Effector CD4-positive, alpha-beta T cell (primary cell): ENCODE results near the gene PITPNC1.
"Not testable (repeated sequence)": the region's sequence is repeated elsewhere in the genome, so short reads cannot be mapped to it uniquely, and the experiment has no call there.

Experiments
- DNase-seq: peaks from one replicate; pipeline ENCODE4 v3.0.0-alpha.2; 2020

The PITPNC1 gene

DNA sequence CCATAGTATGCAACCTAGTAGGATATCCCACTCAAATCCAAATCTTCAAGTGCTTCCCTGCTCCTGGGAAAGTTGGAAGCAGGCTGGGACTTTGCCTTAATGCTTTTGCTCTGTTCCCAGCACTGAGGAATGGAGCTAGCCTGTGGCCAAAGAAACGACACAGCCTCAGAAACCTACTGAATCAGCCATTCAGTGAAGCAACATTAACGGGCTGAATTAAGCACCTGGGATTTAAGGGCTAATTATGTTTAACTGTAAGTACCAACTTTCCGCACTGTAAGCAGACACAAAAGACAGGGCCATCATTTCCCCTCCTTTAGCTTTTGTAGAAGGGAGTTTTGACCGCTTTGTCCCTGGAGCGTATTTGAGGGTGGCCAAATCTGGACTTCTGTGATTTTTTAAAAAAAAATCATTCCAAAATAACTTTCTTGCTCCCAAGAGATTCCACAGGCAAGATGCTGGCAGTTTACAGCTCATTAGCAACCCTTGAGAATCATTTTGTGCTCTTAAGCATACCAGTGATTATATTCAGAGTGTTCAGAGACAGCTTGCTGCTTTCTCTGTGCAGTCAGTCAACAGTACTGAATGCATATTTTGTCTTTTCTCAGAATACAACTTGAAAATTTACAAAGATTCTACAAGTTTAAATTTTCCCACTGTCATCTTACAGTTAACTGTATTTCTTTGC is 323.1 kb downstream of the PITPNC1 start:
- DNase-seq: no peak

- no peak for DNase-seq
These were observed 323.6 kb downstream of the PITPNC1 start for GRCh38 chr17:67700725-67701119.

- DNase-seq: not testable (repeated sequence)
These were observed 325.8 kb downstream of the PITPNC1 start for GRCh38 chr17:67702861-67703260.

DNA sequence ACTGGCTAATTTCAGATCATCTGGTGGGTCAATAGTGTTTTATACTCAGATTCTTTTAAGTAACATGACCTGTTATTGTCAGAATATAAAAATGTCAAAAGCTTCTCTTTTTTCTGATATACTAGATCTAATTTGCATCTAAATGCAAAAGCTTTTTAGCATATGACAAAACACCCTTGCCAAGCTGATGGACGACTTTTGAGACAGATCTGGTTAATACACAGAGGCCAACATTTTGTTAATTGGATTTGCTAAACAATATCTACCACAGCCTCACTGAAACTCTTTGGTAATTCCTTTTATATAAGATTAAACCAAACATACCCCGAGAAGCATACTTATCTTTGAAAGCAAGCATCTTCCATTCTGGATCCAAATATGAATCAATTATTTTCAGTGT is 330.4 kb downstream of the PITPNC1 start:
- no peak for DNase-seq

DNA sequence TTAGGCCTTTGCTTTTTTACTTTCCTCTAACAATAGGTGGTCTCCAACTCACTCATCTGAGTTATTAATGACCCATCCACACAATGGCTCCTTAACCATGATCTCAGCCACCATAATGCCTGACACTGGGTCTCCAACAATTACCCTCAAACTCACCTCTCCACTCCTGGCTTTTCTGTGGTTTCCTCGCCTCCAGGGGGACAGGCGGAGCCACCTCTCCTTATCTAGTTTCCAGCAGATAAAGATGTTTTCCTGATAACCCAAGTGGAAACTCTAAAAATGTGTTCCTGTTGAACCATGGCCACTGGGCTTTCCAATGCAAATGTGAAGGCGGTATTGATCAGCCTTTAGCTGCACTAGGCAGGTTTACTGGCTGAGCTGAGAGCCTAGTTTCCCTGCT is 331.3 kb downstream of the PITPNC1 start:
- DNase-seq: no peak

GRCh38 chr17:67711916-67712315 is 334.8 kb downstream of the PITPNC1 start:
- no peak for DNase-seq

GRCh38 chr17:67712375-67712774 is 335.3 kb downstream of the PITPNC1 start:
- no peak for DNase-seq

DNA sequence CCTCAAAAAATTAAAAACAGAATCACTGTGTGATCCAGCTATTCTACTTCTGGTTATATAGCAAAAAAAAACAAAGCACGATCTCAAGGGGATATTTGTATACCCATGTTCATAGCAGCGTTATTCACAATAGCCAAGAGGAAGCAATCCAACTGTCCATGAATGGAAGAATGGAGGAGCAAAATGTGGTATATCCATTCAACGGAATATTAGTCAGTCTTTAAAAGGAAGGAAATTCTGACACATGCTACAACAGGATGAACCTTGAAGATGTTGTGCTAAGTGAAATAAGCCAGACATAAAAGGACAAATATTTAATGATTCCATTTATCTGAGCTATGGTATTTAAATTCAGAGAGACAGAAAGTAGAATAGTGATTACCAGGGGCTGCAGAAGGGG is 336.1 kb downstream of the PITPNC1 start:
- no peak for DNase-seq

DNA sequence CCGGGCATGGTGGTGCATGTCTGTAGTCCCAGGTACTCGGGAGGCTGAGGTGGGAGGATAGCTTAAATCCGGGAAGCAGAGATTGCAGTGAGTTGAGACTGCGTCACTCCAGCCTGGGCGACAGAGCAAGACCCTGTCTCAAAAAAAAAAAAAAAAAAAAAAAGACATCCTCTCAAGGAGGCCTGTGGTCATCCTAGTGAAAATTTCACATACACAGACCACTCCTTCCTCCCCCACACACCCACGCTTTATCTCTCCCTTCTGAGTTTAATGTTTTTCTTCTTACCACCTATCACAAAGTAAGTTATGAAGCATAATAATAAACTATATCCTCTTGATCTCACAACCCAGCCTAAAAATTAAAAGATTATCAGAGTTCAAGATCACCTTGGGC is 339.3 kb downstream of the PITPNC1 start:
- no peak for DNase-seq

DNA sequence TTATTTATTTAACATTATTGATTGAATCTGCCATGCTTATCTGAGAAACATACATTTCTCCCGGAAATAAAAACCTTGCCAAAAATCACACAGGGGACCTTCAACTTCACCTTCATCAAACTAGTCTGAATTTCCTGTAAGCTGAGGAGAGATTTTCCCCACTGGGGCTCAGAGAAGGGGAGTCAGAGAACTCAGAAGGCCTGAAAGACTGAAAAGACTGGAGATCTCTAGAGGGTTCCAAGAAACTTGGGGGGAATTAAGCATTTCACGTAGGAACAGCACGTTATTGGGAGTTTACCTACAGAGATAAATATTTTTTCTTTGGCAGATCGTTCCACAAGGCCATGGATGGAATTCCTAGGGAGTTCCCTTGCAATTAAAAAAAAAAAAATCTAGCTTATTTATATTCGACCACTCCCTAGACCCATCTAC is 340.1 kb downstream of the PITPNC1 start:
- DNase-seq: no peak

- DNase-seq: peak; percentile 100
These were observed 340.7 kb downstream of the PITPNC1 start, which contains the start of gene NOL11 for GRCh38 chr17:67717624-67718324. TSS of gene NOL11 (plus strand) at chr17:67717936. CDS start at chr17:67717948, 12 bp downstream.

- peak; percentile 25 for DNase-seq
These were observed 341.4 kb downstream of the PITPNC1 start for GRCh38 chr17:67718325-67718941.

GRCh38 chr17:67725373-67725791 is 348.3 kb downstream of the PITPNC1 start:
- DNase-seq: no peak

DNA sequence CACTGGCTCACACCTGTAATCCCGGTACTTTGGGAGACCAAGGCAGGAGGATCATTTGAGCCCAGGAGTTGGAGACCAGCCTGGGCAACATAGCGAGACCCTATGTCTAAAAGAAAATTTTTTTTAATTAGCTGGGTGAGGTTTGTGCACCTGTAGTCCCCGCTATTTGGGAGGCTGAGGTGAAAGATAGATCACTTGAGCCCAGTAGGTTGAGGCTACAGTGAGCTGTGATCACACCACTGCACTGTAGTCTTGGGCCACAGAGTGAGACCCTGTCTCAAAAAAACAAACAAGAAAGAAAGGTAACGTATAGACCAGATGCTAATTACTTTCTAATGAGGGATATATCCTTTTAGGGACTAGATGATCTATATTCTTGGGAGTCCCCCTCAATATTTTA is 348.7 kb downstream of the PITPNC1 start:
- no peak for DNase-seq

GRCh38 chr17:67727152-67728039 is 350.3 kb downstream of the PITPNC1 start:
- DNase-seq: not testable (repeated sequence)

- DNase-seq: no peak
These were observed 352.8 kb downstream of the PITPNC1 start for GRCh38 chr17:67729903-67730302.

DNA sequence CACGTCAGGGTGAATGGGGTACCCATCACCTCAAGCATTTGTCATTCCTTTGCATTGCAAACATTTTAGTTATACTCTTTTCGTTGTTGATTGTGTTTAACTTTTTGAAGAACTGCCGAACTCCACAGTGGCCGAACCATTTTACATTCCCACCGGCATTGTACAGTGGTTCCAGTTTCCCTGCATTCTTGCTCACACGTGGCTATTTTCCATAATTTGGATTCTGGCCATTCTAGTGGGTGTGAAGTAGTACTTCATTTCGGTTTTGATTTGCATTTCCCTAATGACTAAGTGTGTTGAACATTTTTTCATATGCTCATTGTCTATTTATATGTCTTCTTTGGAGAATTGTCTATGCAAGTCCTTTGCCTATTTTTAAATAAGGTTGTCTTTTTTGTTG is 353.6 kb downstream of the PITPNC1 start:
- DNase-seq: no peak

DNA sequence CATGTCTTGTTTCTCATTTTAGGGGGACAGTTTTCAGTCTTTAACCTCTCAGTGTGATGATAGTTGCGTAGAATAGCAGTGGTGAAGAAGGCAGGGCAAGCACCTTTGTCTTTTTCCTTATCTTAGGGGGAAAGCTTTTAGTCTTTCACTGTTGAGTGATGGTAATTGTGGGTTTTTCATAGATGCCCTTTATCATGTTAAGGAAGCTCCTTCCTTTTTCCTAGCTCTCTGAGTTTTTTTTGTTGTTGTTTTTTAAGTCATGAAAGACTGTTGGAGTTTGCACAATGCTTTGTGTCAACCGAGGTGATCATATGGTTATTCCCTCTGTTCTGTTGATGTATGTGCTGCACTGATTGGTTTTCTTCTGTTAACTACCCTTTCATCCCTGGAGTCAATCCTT is 356.4 kb downstream of the PITPNC1 start:
- DNase-seq: no peak

DNA sequence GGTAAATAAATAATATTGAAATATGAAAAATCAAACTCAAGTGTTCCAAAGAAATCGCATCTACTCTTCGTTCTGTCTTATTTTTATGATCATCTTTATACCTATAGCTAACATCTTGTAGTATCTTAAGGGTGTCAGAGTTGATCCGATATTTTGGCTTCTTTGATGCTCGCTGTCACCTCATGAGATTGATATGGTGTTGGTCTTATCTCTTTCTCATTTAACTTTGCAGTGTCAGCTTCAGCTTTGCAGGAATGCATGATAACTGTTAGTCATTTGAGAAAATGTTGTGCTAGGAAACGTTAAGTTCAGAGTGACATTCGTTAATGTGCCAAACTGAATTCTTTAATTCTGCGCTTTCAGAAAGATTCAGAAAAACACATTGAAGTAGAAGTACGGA is 360.1 kb downstream of the PITPNC1 start:
- no peak for DNase-seq

DNA sequence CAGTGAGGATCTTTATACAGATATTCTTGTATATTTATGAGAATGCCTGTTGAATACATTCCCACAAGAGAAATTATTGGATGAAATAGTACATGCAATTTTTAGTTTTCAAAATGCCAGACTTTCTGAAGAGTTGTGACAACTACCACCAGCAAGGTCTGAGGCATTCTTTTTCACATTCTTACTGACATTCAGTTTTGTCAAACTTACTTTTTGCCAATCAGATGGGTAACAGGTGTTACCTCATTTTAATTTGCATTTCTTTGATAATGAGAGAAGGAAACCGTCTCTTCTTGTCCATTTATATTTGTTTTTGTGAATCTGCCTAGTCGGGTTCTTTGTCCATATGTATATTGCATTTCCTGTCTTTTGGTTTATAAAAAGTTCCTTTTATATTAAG is 364.9 kb downstream of the PITPNC1 start:
- no peak for DNase-seq
